ENCODE results near the gene PITX2.

Gene PITX2

DNA sequence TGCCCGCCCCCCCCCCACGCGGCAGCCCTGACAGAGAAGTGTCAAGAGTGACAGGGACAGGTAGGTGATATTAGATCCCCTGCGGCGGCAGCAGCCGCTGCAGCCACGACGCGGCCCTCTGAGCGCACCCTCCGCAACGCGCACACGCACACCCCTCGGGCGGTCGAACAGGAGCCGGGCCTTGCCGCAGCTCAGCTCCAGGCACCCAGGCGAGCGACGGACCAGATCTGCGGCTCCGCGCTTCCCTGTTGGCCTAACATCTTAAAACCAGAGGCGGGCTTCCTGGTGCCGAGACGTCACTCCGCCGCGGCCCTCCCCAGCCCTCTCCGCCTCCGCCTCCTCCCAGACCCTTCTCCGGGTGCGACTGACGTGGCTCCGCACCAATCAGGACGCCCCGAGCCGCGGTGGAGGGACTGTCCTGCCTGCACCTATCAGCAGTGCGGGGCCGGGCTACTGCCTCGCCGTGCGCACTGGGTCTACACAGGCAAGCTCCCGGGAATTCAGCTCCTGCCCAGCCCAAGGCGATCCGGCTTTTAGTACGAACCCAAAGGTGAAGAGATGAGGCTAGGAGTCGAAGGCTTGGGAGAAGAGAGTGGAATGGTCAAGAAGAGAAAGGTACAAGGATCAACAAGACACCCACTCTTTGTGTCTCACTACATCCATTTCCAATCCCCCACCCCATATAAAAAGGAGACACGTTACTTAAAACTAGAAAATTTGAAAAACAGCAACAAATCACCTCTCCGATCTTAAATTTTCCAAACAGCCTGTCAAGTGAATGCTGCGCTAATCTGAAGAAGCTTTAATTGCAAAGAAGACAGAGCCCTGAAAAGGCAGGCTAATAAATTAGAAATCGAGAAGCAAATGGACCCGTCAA, at the start of gene PITX2:
TSS of gene PITX2 (minus strand) at position 237 of the 877 bp plus-strand sequence. CDS start 617 bp downstream, outside the sequence.
- no peak for DNase-seq (ENCODE audit: low read depth in 2 of 2)

DNA sequence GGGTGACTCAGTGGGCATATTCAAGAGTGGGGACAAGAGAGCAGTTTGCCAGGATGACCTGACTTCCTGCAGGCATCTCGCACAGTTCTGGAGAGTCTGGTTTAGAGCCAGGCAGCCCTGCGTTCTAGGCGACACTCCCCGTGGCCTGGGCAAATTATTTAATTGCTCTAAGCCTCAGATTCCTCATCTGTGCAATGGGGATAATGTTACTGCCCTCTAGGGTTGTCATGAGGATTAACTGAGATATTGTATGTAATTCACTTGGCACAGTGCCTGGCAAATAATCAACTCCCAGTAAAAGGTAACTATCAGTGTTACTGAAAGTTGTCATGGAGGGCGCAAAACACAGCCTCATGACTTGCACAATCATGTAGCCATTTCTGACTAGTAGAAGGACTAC, 48.8 kb upstream of the PITX2 start:
- no peak for DNase-seq (ENCODE audit: low read depth in 2 of 2)

DNA sequence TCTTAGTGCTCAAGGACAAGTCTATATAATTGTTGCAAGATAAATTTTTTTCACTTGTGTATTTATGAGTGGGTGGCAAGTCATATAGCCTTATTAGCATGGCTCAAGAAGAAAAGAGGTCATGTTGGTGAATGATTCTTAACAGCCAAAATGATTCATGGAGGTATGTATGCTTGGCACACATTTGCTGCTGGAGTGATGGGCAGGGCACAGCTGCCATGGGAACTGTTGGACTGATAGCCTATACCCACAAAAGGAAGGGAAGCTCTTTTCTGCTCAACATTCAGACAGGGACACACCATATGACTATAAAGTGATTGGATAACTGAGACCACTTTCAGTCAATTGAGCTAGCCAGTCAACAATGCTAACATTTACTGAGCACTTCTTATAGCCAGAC, 46.8 kb upstream of the PITX2 start:
- no peak for DNase-seq (ENCODE audit: low read depth in 2 of 2)

DNA sequence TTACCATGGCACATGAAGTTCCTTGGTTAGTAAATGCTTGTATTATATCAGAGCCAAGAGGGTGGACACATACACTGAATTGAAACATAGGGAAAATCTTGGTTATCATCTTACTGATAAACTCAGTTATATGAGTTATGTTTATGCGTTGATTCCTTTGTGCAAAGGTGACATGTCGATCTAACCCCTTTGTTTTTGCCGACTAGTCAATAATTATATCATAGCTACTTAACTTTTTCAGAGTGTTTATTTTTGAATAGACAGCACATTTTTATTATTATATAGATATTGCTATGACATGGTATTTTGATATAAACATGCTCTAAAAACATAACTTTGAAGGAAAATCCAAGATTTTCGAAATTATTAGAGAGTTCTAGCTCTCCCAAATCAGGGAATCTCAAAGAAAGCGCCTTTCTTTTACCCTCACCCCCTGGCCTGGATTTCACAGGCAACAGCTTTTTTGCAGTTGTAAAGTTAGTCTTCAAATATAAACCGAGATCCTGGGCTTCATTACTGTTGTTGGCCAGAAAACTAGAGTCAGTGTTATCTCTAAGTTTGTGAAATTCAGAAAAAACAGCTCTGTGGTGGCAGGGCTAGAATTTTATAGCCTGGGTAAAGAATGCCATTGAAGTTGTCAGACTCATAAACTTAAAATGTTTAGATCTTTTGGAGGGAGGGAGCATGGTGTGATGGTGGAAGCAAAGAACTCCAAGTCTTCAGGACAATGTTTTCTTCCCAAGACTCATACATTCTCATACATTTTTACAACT, 45.8 kb upstream of the PITX2 start:
- DNase-seq (ENCODE audit: low read depth in 2 of 2), result no peak

DNA sequence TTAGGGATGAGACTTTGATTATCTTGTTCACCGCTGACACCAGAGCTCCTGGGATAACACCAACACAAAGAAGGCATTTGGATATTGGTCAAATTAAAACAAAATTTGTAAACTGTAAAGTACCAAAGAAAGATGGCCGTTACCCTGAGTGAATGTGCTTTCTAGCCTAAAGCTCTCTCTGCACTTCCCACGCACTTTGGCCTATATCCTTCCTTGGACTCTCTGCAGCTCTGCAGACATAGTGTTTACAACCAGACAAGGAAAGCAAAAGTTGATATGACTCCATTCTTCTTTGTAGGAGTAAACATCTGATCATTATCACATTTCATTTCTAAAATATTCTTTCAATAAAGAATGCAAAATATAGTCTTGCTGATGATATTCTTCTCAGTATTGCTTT, 44.8 kb upstream of the PITX2 start:
- DNase-seq (ENCODE audit: low read depth in 2 of 2), result no peak

DNA sequence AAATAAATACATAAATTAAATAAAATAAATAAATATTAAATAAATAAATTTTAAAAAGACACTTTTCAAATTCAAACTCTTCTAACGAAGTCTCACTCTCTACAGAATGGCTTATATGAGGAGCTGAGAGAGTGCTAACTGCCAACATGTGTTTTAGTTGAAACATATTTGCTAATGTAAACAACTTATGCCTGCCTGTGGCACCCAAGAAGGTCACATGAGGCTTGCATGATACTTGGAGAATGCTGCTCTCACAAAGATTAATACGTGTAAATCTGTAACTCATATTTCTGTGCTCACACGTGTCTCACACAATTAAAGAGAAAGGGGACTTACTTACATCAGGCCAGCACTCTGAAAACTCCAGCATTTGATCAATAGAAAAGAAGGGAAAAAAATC, 43.2 kb upstream of the PITX2 start:
- DNase-seq (ENCODE audit: low read depth in 2 of 2), result no peak

DNA sequence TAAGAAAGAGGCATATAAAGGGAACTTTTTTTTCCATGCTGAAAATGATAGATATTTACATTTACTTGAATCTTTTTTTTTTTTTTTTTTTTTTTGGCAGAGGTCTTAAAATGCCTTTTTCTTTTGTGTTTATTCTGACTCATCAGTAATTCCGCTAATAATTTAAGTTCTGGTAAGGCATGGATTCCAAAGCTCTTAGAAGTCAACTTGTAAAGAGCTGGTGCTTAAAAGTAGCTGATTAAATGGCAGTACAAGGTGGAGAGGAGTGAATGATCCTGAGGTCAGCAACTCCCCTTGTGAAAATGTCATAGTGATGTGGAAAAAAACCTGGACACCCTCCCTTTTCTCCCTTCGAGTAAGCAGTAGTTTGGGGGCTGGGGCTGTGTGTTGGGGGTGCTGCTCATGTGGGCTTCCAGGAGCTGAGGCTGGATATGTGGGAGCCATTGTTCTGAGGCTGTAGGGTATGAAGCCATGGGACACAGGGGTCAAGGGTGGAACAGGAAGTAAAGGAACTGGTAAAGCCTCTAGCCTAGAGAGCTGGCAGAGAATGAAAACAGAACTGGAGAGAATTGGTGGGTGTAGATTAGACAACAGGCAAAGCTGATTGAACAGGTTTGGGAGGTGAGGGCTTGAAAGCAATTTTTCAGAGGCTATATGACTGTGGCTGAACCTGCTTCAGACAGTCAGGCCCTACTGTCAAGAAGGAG, 41.0 kb upstream of the PITX2 start:
- DNase-seq (ENCODE audit: low read depth in 2 of 2), result no peak

DNA sequence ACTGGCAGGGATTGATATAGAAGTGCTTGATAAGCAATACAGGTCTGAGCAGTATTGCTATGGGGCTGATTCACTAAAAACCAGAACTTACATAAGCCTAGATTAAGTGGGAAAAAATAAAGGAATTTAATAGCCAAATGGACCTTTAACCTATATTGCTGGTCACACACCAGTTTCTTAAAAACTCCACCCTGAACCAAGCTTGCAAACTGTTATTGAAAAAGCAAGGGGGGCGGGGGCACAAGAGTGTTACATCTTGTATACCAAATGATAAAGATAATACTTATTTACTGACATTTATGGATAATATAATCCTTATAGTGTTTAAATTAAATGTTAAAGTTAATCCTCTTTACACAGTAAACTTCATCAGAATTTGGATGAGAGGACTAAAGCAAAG, 40.3 kb upstream of the PITX2 start:
- DNase-seq (ENCODE audit: low read depth in 2 of 2), result no peak

DNA sequence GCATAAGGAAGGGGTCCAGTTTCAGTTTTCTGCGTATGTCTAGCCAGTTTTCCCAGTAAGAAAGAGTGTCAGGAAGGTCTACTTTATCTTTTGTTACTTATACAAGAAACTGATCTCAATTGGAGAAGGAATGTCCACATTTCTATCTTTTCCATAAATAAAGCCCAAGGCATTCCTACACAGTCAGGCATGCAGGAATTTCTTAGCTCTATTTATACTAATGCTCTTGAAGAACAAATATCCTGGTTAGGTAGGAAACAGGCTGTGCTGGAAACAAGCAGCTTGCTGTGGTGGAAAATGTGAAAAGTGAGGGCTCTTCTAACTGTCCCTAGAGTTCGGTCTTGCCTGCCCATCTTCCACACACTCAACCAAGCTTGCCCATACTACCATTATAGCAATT, 37.9 kb upstream of the PITX2 start:
- no peak for DNase-seq (ENCODE audit: low read depth in 2 of 2)

DNA sequence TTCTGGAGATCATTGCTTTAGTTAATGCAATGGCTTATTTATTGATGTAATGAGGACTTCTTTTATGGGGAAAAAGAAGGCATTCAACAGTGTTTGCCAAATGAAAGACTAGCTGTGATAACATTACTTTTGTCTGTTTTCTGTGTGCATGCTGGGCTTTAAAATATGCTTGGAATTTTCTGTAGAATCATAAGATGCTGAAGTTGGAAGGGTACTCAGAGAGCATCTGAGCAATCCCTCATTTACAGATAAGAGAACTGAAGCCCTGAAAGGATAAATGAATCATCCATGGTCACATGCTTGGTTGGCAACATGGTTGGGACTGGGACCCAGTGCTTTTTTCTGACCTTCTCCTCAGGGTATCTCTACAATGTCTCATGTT, 31.4 kb upstream of the PITX2 start:
- DNase-seq (ENCODE audit: low read depth in 2 of 2), result no peak

DNA sequence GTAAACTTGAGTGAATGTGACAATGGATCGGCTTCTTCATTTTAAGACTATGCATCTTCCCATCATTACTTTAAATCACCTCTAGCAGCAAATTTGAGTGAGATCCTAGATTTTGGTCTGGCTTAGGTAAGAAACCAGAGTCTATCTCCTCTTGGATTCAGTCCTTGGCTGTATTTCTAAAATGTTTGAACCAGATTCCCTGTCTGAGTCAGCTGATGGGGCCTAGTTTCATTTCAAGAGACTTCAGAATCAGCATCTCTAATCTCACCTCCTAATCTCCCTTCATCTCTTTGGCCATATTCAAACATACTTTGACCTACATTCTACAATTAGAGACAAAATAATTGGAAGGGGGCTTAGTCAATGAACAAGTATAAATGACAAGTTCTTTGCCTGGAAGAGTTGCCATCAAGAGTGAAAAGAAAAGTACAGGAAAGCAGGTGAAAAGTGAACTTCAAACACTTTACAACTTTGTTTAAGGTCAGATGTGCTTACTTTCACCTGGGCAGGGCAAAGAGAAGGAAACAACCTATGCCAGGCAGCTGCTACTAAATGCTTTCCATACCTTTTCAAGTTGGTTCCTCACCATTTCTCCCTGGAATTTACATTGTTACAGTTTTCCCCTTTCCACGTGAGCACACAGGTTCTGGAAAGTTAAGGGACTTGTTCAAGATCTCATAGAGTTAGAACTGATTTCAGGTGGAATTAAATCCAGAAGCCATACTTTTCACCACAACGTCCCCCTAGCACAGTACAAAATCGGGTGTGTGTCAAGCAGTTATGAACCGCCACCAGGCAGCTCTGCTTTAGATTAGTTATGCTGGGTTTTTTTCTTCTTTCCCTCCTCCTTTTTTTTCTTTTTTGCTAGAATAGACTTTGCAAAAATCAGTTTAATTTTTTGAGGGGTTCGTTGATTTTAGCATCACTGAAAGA, 30.7 kb upstream of the PITX2 start:
- no peak for DNase-seq (ENCODE audit: low read depth in 2 of 2)

DNA sequence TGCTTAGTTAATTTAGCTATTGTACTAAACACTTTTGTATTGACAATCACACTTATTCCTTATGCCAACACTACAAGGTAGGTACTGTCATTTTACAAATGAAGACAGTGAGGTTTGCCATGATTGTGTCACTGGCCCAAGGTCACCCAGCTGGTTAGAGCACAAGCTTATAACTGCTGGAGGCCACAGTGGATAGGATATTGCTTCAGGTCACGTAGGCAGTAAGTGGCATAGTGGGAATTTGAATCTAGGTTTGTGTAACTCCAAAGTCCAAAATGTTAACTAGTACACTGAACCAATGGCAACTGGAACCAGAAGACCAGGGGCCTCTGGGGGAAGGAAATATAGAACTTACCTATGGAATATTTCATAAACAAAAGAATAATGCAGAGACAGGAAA, 21.1 kb upstream of the PITX2 start:
- no peak for DNase-seq (ENCODE audit: low read depth in 2 of 2)

DNA sequence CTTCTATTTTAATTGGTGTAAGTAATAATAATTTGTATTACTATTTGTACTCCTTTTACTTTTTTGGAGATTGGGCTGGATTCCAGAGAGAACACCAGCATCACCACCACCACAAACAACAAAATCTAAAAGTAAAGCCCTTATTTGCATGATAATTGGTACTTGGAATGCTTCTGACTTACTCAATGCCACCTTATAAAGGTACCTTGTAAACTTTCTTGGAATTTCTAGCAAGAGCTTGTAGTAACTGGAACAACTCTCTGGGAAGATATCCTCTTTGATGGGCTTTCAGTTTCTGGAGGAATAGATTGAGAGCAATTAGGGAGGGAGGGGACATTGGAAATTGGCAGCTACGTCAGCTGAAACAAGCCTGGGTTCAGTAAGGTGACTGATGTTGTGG, 20.2 kb upstream of the PITX2 start:
- no peak for DNase-seq (ENCODE audit: low read depth in 2 of 2)

DNA sequence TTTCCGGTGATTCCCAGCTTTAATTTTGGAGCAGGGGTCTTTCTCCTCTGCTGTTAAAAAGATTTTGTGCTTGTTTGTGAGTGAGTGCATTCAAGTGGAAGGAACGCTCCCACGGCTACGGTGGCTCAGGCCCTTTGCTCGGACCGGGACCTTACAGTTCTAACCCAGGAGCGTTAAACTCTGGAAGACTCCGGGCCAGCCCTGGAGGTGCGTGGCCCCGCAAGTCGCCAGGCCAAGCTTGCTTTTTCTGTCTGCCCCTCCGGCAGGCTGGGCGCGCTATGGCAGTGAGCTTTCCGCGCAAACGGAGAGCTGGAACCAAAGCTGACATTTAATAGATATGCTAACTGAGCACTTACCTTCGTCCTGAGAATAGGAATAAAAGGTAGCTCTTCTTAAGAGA, 18.3 kb upstream of the PITX2 start:
- DNase-seq (ENCODE audit: low read depth in 2 of 2), result no peak

DNA sequence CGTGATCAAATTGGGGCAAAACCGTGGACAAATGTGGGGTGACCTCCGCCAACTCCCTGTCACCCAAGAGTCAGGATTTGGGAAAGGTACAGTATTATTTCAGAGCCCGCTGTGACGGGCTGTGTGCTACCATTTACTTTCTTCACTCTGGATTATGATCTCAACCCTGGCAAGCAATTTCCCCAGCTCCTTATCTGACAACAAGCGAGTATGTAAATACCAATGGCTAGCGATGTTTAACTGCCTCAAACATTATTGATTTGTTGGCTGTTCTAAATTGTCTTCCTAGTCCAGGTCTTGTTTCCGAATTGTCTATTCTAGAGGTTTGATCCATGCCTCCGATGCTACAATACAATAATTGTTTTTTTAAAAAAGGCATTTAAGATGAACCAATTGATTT, 17.7 kb upstream of the PITX2 start:
- DNase-seq (ENCODE audit: low read depth in 2 of 2), result no peak

DNA sequence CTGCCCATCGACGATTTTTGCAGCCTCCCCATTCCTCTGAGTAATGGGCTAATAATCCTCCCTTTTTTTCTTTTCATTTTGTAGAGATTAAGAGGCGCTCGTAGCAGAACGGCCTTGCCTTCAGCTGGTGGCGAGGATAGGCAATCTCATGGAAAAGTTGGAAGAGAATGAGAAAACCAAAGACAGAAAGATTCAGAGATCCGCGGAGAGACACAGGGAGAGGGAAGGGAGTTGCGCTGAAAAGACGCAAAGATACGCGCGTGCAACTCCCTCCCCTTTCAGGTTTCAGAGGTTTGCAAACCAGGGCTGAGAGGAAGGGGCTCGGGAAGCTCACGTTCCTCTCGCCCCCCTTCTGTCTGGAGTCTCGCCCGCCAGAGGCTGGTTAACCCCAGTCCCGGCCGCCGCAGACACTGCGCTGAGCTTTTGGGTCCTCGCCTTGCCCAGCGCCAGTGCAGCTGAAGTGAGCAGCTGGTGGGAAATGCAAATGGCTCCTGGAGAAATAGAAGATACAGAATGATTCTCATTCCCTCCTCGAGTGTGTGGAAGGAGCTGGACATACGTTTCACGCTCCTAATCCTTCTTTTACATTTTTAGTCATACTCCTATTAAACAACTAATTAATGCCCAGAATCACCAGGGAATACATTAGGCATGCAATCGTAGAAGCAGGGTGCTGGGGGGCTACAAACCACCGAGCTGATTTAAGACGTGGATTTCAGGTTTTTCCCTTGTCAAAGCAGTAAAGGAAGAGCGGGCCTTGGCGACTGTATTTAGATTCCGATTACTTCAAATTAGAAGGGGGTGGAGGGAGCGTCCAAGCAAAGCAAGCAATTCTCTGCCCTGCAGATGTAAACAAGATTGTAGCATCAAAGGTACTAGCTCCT, 16.6 kb upstream of the PITX2 start:
- DNase-seq (ENCODE audit: low read depth in 2 of 2), result no peak

DNA sequence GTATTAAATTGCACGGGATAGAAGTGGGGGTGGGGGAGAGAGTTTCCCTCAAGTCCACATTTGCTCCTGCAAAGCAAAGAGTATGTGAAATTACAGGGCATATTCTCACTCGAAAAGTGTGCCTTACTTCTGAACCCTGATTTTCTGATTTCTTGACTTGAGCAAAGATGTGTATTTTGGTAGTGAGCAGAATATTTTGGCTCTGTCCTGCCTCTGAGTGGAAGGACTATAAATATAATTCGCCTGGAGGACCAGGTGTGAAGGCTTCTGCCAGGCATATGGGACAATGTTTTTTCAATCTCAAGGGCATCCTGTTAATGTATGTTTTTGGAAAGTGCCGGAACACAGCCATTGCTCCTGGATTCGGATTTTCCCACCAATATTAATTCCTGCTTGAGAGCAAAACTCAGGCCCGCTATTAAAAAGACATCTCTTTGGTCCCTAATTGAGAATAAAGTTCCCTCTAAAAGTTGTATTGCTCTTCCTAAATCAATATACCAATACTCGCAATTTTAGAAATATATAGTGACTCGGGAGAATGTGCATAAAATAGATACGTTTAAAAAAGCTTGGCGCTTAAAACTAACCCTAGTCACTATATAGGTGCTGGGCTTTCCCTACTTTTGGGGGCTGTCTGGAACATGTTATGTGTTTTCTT, 15.3 kb upstream of the PITX2 start:
- DNase-seq (ENCODE audit: low read depth in 2 of 2), result no peak

DNA sequence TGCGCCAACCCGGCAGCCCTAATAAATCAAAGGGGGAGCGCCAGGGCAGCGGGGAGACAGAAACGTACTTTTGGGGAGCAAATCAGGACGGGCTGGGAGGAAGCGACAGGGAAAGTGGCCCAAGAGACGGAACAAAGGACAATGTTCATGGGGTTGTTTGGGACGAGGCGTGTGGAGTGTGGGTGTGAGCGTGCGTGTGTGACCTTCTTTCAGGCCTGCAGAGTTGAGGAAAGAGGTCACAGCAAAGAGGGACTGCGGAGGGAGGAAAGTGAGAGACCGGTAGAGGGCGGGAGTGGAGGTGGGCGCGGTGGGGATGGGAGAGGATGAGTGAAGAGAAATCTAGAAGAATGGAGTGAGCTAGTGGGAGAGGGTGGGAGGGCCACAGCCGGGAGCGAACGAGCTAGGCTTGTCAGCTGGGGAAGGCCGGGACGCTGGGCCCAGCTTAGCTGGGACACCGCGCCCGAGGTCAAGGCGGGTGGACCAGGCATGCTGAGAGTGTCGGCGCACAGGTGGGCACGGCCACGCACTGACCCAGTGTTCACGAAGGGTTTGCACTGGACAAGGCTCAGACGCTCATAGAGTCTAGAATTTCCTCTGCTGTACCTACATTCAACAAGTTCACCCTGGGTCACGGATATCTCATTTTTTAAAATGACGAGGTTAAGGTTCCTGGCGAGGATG, 14.7 kb upstream of the PITX2 start:
- no peak for DNase-seq (ENCODE audit: low read depth in 2 of 2)

DNA sequence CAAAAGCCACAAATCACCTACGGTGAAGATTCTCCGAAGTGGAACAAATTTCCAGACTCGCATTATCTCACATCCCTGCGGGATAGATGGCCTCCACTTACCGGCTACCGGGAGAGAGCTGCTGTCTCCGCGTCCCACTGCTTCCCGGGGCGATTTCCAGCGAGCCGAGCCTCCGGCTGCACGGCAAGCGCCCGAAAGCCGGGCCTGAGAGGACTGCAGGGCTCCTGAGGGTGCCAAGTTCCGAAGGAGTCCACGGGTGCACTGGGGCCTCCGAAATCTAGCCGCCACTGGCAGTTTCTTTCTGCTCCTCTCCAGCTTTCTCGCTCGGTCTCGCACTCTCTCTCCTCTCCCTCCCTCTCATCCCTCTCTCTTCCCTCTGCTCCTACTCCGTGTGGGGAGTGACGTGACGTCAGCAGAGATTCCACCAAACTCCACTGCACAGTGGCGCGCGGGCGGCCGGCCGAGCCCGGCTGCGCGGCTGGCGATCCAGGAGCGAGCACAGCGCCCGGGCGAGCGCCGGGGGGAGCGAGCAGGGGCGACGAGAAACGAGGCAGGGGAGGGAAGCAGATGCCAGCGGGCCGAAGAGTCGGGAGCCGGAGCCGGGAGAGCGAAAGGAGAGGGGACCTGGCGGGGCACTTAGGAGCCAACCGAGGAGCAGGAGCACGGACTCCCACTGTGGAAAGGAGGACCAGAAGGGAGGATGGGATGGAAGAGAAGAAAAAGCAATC, 14.0 kb upstream of the PITX2 start:
- no peak for DNase-seq (ENCODE audit: low read depth in 2 of 2)
